A549 (cell line): ENCODE results near the gene CTCFL. TPM values are rescaled to one million over a fixed set of nuclear protein-coding genes. Genes with fewer than 3 reads are reported as not detected.
A peak's percentile ranks its signal among the peaks of the same experiment; 100 is the strongest.
"Not testable (repeated sequence)": the region's sequence is repeated elsewhere in the genome, so short reads cannot be mapped to it uniquely, and the experiment has no call there.

Experiments
- ATAC-seq, 2 experiments: fragments of 200-7000 bp in 1 of 2; fragments of >200 bp in 1 of 2; cut with Nextera tagmentation in 1 of 2; cut with Tn5 transposase in 1 of 2; 3 replicates each; pipeline versions ENCODE4 v1.8.0 to v1.9.1; 2018 to 2020; ENCODE audit warnings: mild to moderate bottlenecking in 1 of 2, moderate library complexity in 1 of 2
- CTCF ChIA-PET: fragments of 300-600 bp; sonication (Branson Sonifier 250); formaldehyde crosslinking; extraction: SDS; loops from one replicate; lab custom pipeline; 2021; ENCODE audit warnings: antibody characterized with exemption, inconsistent platforms; lab: Yijun Ruan, JAX
- POLR2A ChIA-PET: fragments of 350-600 bp; formaldehyde crosslinking; extraction: SDS; loops from one replicate; lab custom pipeline; 2021; ENCODE audit warnings: antibody characterized with exemption, inconsistent platforms; lab: Yijun Ruan, JAX
- DNase-seq, 2 experiments: peaks; one replicate each; pipeline versions ENCODE4 v3.0.0 to v3.0.0-alpha.2; 2011 to 2016; ENCODE audit warnings: low read depth in 1 of 2, low spot score in 1 of 2
- FAIRE-seq: peaks from 2 replicates; lab custom pipeline; 2011; peaks lifted over from hg19 to GRCh38; lab: Jason Lieb, UNC
- H3K27ac ChIP-seq, 2 experiments: fragments of >200 bp; sonication (Bioruptor Twin); formaldehyde crosslinking; 3 replicates each; pipeline ENCODE4 v1.5.1; 2016 to 2017
- H3K4me1 ChIP-seq: fragments of >200 bp; sonication (Bioruptor Twin); formaldehyde crosslinking; 3 replicates; pipeline ENCODE4 v1.6.1; 2016
- H3K4me2 ChIP-seq: fragments of >200 bp; sonication (Bioruptor Twin); formaldehyde crosslinking; 3 replicates; pipeline ENCODE4 v1.6.1; 2016
- H3K4me3 ChIP-seq: fragments of >200 bp; sonication (Bioruptor Twin); formaldehyde crosslinking; 3 replicates; pipeline ENCODE4 v1.5.1; 2016
- H3K9me3 ChIP-seq: fragments of >200 bp; sonication (Bioruptor Twin); formaldehyde crosslinking; 3 replicates; pipeline ENCODE4 v1.6.1; 2016
- CBX8 ChIP-seq: fragments of 200-600 bp; sonication (generic); IDR thresholded peaks from 2 replicates; pipeline ENCODE4 v1.6.1; 2016
- CHD4 ChIP-seq: fragments of 200-600 bp; sonication (generic); IDR thresholded peaks from 2 replicates; pipeline ENCODE4 v1.6.1; 2016; ENCODE audit warnings: antibody characterized with exemption, mild to moderate bottlenecking, borderline replicate concordance
- E2F6 ChIP-seq: IDR thresholded peaks from 2 replicates; pipeline ENCODE4 v1.6.1; 2012; ENCODE audit warnings: low read depth, borderline replicate concordance
- EHF ChIP-seq: fragments of 250-450 bp; sonication (Bioruptor Pico); IDR thresholded peaks from 2 replicates; pipeline ENCODE4 v1.5.0; 2020; ENCODE audit warnings: mild to moderate bottlenecking
- EHMT2 ChIP-seq: fragments of 200-600 bp; sonication (generic); IDR thresholded peaks from 2 replicates; pipeline ENCODE4 v1.6.1; 2016; ENCODE audit warnings: antibody characterized with exemption, low read depth, mild to moderate bottlenecking, moderate library complexity
- ELK1 ChIP-seq: fragments of 150-350 bp; IDR thresholded peaks from 2 replicates; pipeline ENCODE4 v1.6.1; 2014; ENCODE audit warnings: low read depth, mild to moderate bottlenecking, low read length
- EP300 ChIP-seq, 2 experiments: fragments of >200 bp; sonication (Bioruptor Twin); formaldehyde crosslinking; IDR thresholded peaks; 2 replicates in 1 of 2; 3 replicates in 1 of 2; pipeline ENCODE4 v1.6.1; 2016 to 2017
- HEYL ChIP-seq: fragments of 250-450 bp; sonication (Bioruptor Pico); IDR thresholded peaks from 2 replicates; pipeline ENCODE4 v1.8.0; 2021; ENCODE audit warnings: mild to moderate bottlenecking, moderate library complexity
- HOXA7 ChIP-seq: fragments of 250-450 bp; sonication (Bioruptor Pico); IDR thresholded peaks from 2 replicates; pipeline ENCODE4 v1.5.0; 2020; ENCODE audit warnings: mild to moderate bottlenecking, moderate library complexity
- JUNB ChIP-seq: fragments of >200 bp; sonication (Bioruptor Twin); formaldehyde crosslinking; IDR thresholded peaks from 2 replicates; pipeline ENCODE4 v1.6.1; 2016
- KDM1A ChIP-seq: fragments of 200-600 bp; sonication (generic); IDR thresholded peaks from 2 replicates; pipeline ENCODE4 v1.6.1; 2016; ENCODE audit warnings: low read depth, mild to moderate bottlenecking
- KDM5A ChIP-seq: fragments of 200-600 bp; sonication (generic); IDR thresholded peaks from 2 replicates; pipeline ENCODE4 v1.6.1; 2016; ENCODE audit warnings: antibody characterized with exemption, mild to moderate bottlenecking
- MAZ ChIP-seq: fragments of 150-350 bp; IDR thresholded peaks from 2 replicates; pipeline ENCODE4 v1.6.1; 2014; ENCODE audit warnings: antibody characterized with exemption, low read depth, low read length, borderline replicate concordance
- MYC ChIP-seq: IDR thresholded peaks from 2 replicates; pipeline ENCODE4 v1.6.1; 2012; ENCODE audit warnings: mild to moderate bottlenecking, inconsistent platforms, low read length, improper control_type of control experiment, borderline replicate concordance
- NR3C1 ChIP-seq: fragments of >200 bp; sonication (Bioruptor Twin); formaldehyde crosslinking; IDR thresholded peaks from 3 replicates; pipeline ENCODE4 v1.6.1; 2017
- PHF8 ChIP-seq: fragments of 200-600 bp; sonication (generic); IDR thresholded peaks from 2 replicates; pipeline ENCODE4 v1.6.1; 2016; ENCODE audit warnings: low read depth, mild to moderate bottlenecking, antibody characterized with exemption, moderate library complexity, borderline replicate concordance
- RARB ChIP-seq: fragments of 250-450 bp; sonication (Bioruptor Pico); IDR thresholded peaks from 2 replicates; pipeline ENCODE4 v1.8.0; 2021; ENCODE audit warnings: mild to moderate bottlenecking, moderate library complexity
- RCOR1 ChIP-seq: fragments of 150-350 bp; IDR thresholded peaks from 2 replicates; pipeline ENCODE4 v1.6.1; 2014; ENCODE audit warnings: antibody characterized with exemption, low read length, low read depth
- RFX5 ChIP-seq: fragments of 450-650 bp; IDR thresholded peaks from 2 replicates; pipeline ENCODE4 v1.7.1; 2014; ENCODE audit warnings: antibody characterized with exemption, mild to moderate bottlenecking, moderate library complexity
- RNF2 ChIP-seq: fragments of 200-600 bp; sonication (generic); IDR thresholded peaks from 2 replicates; pipeline ENCODE4 v1.6.1; 2016; ENCODE audit warnings: low read depth, mild to moderate bottlenecking, antibody characterized with exemption, moderate library complexity, borderline replicate concordance
- SMC3 ChIP-seq: fragments of >200 bp; sonication (Bioruptor Twin); formaldehyde crosslinking; IDR thresholded peaks from 3 replicates; pipeline ENCODE4 v1.6.1; 2018; ENCODE audit warnings: inconsistent platforms
- TFCP2L1 ChIP-seq: fragments of 250-450 bp; sonication (Bioruptor Pico); IDR thresholded peaks from 2 replicates; pipeline ENCODE4 v1.5.0; 2021; ENCODE audit warnings: mild to moderate bottlenecking
- TP53 ChIP-seq: fragments of 250-450 bp; sonication (Bioruptor Pico); IDR thresholded peaks from 2 replicates; pipeline ENCODE4 v1.5.0; 2021; ENCODE audit warnings: mild to moderate bottlenecking, moderate library complexity
- ZC3H11A ChIP-seq: fragments of 450-650 bp; IDR thresholded peaks from 2 replicates; pipeline ENCODE4 v1.6.1; 2014; ENCODE audit warnings: antibody characterized with exemption, mild to moderate bottlenecking
- ZNF302 ChIP-seq: fragments of 250-450 bp; sonication (Bioruptor Pico); IDR thresholded peaks from 2 replicates; pipeline ENCODE4 v1.9.0; 2021; ENCODE audit warnings: inconsistent platforms, mild to moderate bottlenecking, moderate library complexity
- WGBS: methylation state at CpG from one replicate; pipeline ENCODE4 v1.1.6; 2017; ENCODE audit errors: missing lambda C conversion rate; 5-methylcytosine and 5-hydroxymethylcytosine counted together
- polyA plus RNA-seq, 4 experiments: library from polyadenylated mRNA; depleted of rRNA in 3 of 4; stranded (reverse); fragments of >200 nt; fragmentation: RNase III in 1 of 4; extraction: RNeasy Plus Mini Kit Qiagen cat#74134 plus additional on column Dnase treatment in 1 of 4; gene quantifications; 2 replicates in 3 of 4; 3 replicates in 1 of 4; pipeline ENCODE4 v1.2.3, GENCODE V29; 2011 to 2017
- TF ChIP-seq, protein P1 (sequence below): fragments of 250-450 bp; sonication (Bioruptor Pico); IDR thresholded peaks from 2 replicates; pipeline ENCODE4 v1.5.0; 2020; ENCODE audit warnings: low read depth, mild to moderate bottlenecking, moderate library complexity
- TF ChIP-seq, protein P2 (sequence below): fragments of >200 bp; sonication (Bioruptor Twin); formaldehyde crosslinking; IDR thresholded peaks from 3 replicates; pipeline ENCODE4 v1.5.1; 2016

Gene CTCFL
- polyA plus RNA-seq, 2 of the 4 experiments (the other 2 are of a cell fraction): 0.03 TPM

DNA sequence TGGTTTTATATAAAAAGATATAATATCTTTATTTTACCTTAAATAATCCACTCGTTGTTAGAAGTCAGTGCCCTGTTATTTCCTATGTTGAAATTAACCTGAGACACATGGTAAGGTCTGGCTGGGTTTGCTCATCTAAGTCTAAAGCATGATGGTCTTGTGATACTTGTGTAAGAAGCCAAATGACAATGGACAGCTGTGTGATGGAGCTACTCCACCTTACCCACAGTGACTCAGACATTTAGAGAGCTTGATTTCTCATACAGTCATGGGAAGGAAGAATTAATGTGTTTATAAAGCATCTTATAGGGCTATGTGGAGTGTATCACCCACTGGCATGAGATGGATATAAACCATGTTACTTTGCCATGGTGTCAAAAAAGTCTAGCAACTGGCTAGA, 11.7 kb downstream of the CTCFL start:
- no peak for TF ChIP-seq RFX5
- TF ChIP-seq EHF: no peak
- no peak for TF ChIP-seq KDM5A
- TF ChIP-seq PHF8: no peak
- TF ChIP-seq SMC3: no peak
- TF ChIP-seq MAZ: no peak
- no peak for TF ChIP-seq KDM1A
- TF ChIP-seq RNF2: no peak
- no peak for TF ChIP-seq ELK1
- TF ChIP-seq, protein P1, sequence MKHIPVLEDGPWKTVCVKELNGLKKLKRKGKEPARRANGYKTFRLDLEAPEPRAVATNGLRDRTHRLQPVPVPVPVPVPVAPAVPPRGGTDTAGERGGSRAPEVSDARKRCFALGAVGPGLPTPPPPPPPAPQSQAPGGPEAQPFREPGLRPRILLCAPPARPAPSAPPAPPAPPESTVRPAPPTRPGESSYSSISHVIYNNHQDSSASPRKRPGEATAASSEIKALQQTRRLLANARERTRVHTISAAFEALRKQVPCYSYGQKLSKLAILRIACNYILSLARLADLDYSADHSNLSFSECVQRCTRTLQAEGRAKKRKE (CRISPR knock-in tag): no peak
- TF ChIP-seq E2F6: no peak
- no peak for TF ChIP-seq NR3C1
- Histone ChIP-seq H3K9me3 (no peaks in the 10 kb centered on the region), H3K27ac (no peak overlapping the region), H3K4me2 (no peak overlapping the region), H3K4me3 (no peak overlapping the region), H3K4me1 (no peaks in the 10 kb centered on the region)
- FAIRE-seq (no peak), ATAC-seq (peak in 1 of 2 experiments; percentile 27; a peak in 1 of 6 replicates), DNase-seq (no peak)
- WGBS: 24% methylated on average over 1 of the region's 1 CpG
- ChIA-PET POLR2A (no interaction called here), CTCF (interaction anchor here (0.7 to 19.8 kb wide), 16 partner anchors 9 to 705 kb away, joined by 3 to 388 read pairs (median 7); no protein-coding TSS in a partner anchor)

GRCh38 chr20:57512432-57512831, 12.5 kb downstream of the CTCFL start:
- Histone ChIP-seq H3K4me2 (no peak overlapping the region), H3K9me3 (no peaks in the 10 kb centered on the region), H3K4me3 (no peak overlapping the region), H3K27ac (no peak overlapping the region), H3K4me1 (no peaks in the 10 kb centered on the region)
- no peak for FAIRE-seq
- CTCF ChIA-PET: interaction anchor here (1.0 to 19.8 kb wide), 9 partner anchors 9 to 697 kb away, joined by 3 to 388 read pairs (median 14); no protein-coding TSS in a partner anchor
- DNase-seq: no peak
- TF ChIP-seq CHD4 (no peak), HEYL (no peak), ZNF302 (CRISPR knock-in tag) (no peak), RARB (CRISPR knock-in tag) (no peak), HOXA7 (CRISPR knock-in tag) (no peak), EHMT2 (no peak), TFCP2L1 (CRISPR knock-in tag) (no peak), RCOR1 (no peak), ZC3H11A (no peak), EP300 (IDR thresholded peaks at IDR 0.05) (no peak), JUNB (no peak), RFX5 (no peak), MYC (no peak), CBX8 (no peak), TP53 (CRISPR knock-in tag) (no peak)
- TF ChIP-seq, protein P2, sequence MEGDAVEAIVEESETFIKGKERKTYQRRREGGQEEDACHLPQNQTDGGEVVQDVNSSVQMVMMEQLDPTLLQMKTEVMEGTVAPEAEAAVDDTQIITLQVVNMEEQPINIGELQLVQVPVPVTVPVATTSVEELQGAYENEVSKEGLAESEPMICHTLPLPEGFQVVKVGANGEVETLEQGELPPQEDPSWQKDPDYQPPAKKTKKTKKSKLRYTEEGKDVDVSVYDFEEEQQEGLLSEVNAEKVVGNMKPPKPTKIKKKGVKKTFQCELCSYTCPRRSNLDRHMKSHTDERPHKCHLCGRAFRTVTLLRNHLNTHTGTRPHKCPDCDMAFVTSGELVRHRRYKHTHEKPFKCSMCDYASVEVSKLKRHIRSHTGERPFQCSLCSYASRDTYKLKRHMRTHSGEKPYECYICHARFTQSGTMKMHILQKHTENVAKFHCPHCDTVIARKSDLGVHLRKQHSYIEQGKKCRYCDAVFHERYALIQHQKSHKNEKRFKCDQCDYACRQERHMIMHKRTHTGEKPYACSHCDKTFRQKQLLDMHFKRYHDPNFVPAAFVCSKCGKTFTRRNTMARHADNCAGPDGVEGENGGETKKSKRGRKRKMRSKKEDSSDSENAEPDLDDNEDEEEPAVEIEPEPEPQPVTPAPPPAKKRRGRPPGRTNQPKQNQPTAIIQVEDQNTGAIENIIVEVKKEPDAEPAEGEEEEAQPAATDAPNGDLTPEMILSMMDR: no peak
- WGBS: 89% methylated on average over 5 of the region's 5 CpGs
- POLR2A ChIA-PET: no interaction called here
- ATAC-seq: no peak

DNA sequence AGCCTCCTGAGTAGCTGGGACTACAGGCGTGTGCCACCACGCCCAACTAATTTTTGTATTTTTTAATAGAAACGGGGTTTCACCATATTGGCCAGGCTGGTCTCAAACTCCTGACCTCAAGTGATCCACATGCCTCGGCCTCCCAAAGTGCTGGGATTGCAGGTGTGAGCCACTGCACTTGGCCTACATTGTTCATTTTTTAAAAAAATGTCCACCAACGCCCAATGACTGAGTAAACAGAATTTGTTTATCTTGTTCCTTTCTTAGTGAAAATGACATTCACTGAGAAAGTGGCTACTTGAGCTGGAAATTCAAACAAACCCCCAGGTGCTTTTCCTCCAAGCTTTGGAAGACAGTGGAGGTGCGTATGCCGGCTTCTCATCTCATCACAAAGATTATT, 13.2 kb downstream of the CTCFL start:
- 68% methylated on average over 7 of the region's 7 CpGs for WGBS
- H3K4me3 ChIP-seq, H3K27ac ChIP-seq, H3K4me1 ChIP-seq, POLR2A ChIA-PET, FAIRE-seq, ATAC-seq, H3K9me3 ChIP-seq, DNase-seq, H3K4me2 ChIP-seq: not testable (repeated sequence)
- CTCF ChIA-PET: interaction anchor here (1.0 to 19.8 kb wide), 9 partner anchors 9 to 699 kb away, joined by 3 to 388 read pairs (median 19); no protein-coding TSS in a partner anchor
